Fibroblast of peridontal ligament (primary cell): ENCODE results near the gene ZMPSTE24.

Experiments
- DNase-seq: peaks from one replicate; pipeline ENCODE4 v3.0.0-alpha.2; 2010; ENCODE audit errors: extremely low read depth

ZMPSTE24 gene

GRCh38 chr1:40258445-40258769 is 371 bp downstream of the ZMPSTE24 start:
- DNase-seq = peak; percentile 43

GRCh38 chr1:40264354-40264781 is 6.3 kb downstream of the ZMPSTE24 start:
- DNase-seq = peak; percentile 9

- DNase-seq = no peak
Observed at GRCh38 chr1:40265298-40265697, 7.3 kb downstream of the ZMPSTE24 start.

GRCh38 chr1:40265919-40266318 is 7.9 kb downstream of the ZMPSTE24 start:
- DNase-seq = no peak

- peak; percentile 4 for DNase-seq
Observed at GRCh38 chr1:40266786-40267535, 8.9 kb downstream of the ZMPSTE24 start.

GRCh38 chr1:40267767-40268187 is 9.7 kb downstream of the ZMPSTE24 start:
- DNase-seq = peak; percentile 100

- DNase-seq = no peak
Observed at GRCh38 chr1:40268211-40268610, 10.2 kb downstream of the ZMPSTE24 start.

- no peak for DNase-seq
Observed at GRCh38 chr1:40270152-40270834, 12.3 kb downstream of the ZMPSTE24 start.

- DNase-seq = no peak
Observed at GRCh38 chr1:40272653-40273213, 14.7 kb downstream of the ZMPSTE24 start.

GRCh38 chr1:40273547-40274166 is 15.6 kb downstream of the ZMPSTE24 start:
- DNase-seq = no peak

GRCh38 chr1:40274331-40274730 is 16.3 kb downstream of the ZMPSTE24 start:
- no peak for DNase-seq

- DNase-seq = no peak
Observed at GRCh38 chr1:40276122-40276521, 18.1 kb downstream of the ZMPSTE24 start.

- DNase-seq = no peak
Observed at GRCh38 chr1:40281853-40282252, 23.8 kb downstream of the ZMPSTE24 start.

- DNase-seq = no peak
Observed at GRCh38 chr1:40291293-40291692, 33.3 kb downstream of the ZMPSTE24 start.

GRCh38 chr1:40299366-40300248 is 41.6 kb downstream of the ZMPSTE24 start:
- DNase-seq = peak; percentile 62

- DNase-seq = no peak
Observed at GRCh38 chr1:40300249-40300567, 42.2 kb downstream of the ZMPSTE24 start.

GRCh38 chr1:40300651-40301050 is 42.6 kb downstream of the ZMPSTE24 start:
- DNase-seq = no peak

GRCh38 chr1:40301066-40301465 is 43.0 kb downstream of the ZMPSTE24 start:
- no peak for DNase-seq

- DNase-seq = no peak
Observed at GRCh38 chr1:40301541-40302299, 43.7 kb downstream of the ZMPSTE24 start.

GRCh38 chr1:40302475-40302874 is 44.4 kb downstream of the ZMPSTE24 start:
- no peak for DNase-seq
